HL-60/S4 (cell line): Measurements from ENCODE around the gene ADAMTSL1.

Experiments
- in situ Hi-C: fragments of 300-500 bp; cut with MboI; formaldehyde crosslinking; loops from 2 replicates; pipeline ENCODE4 v1.14.3; 2022; ENCODE audit warnings: low sequenced_read_pairs

The ADAMTSL1 gene

DNA sequence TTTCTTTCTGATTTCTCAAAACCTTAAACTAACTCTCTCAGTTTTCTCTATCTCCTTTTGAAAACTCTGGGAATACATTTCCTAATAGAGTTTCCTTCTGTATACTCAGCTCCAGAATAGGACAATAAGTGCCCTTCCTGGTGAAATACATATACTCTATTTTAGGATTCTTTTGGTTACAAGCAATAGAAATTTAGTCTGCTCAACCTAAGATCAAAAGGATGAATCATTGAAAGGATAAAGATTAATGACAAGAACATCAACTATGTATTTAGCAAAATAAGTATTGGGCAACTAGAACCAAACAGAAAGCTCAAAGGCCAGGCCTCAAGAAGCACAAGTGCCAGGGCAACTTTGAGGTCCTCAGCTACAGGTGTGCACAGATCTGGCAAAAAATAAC lies 127.1 kb downstream of the ADAMTSL1 start:
- in situ Hi-C loops: no loop called here

DNA sequence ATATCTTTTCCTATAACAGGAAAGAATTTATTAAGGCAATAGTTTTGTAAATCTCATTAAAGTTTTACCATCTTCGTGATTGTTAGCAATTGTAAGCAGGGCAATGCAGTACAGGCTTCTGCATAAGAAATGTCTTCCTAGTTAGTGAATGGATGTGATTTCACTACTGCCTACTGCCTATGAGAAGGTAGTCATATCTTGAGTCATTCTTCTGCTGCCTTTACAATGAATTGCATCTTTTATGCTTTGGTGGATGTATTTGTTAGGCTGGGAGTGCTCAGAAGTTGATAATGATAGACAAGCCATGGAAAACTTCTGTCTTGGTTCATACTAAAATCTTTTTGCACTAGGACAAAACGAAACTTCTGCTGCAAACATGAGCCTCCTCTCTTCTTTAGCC lies 128.0 kb downstream of the ADAMTSL1 start:
- in situ Hi-C loops: no loop called here

DNA sequence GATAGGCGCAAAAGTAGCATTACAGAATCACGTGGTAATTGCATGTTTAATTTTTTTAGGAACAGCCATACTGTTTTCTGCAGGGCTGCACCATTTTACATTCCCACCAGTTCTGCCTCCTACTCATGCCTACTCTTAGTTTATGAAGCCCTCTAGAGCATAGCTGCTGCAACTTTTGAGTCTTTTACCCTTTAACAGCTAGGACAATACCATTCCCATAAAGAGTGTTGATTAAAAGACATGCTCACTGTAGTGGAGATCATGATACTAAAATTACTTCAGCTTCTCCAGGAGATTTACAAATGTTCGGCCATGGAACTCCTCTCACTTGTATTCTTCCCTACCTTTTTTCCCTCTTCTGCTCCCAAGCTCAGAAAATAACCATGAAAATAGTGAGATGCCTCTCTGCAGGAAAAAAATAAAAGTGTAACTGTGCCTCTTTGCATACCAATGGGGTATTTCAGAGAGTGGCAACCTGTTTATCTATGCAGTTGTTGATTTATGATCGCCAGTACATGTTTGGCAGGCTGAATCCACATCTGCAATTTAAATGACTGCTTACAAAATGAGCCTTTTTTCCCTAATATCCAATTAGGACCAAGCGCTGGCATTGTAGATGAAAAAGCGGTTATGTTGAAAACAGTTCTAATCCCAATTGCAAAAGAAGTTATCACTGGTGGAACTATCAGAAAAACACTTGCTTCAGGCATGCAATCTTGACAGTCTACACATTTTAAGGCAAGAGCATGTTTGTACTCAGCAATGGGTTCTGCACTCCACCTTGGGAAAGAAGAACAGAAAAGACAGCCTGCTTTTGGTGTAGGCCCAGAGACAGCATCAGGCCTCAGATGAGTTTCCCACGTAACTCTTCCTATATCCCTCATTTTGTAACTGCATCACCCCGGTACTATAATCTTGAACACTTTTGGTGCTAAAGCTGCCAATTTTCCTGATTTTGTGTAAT lies 131.1 kb downstream of the ADAMTSL1 start:
- in situ Hi-C loops: no loop called here

DNA sequence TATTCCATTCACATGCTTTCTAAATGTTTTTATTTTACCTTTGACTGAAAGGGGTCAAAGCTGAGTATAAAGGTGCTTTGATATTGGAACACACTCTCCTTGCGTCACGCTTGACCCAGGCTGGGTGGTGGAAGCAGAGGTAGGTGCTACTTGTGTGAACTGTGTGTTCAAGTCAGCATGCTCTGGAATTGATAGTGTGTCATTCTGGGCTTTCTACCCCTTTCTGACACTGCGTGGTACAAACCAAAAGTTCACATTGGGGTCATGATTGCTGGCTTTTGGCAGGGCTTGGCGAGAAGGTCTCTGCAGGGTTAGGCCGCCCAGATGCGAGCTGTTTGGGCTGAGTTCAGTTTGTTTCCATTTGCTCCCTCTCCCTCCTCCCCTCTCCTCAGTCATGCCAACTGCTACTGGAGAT lies 131.8 kb downstream of the ADAMTSL1 start:
- in situ Hi-C loops: no loop called here

DNA sequence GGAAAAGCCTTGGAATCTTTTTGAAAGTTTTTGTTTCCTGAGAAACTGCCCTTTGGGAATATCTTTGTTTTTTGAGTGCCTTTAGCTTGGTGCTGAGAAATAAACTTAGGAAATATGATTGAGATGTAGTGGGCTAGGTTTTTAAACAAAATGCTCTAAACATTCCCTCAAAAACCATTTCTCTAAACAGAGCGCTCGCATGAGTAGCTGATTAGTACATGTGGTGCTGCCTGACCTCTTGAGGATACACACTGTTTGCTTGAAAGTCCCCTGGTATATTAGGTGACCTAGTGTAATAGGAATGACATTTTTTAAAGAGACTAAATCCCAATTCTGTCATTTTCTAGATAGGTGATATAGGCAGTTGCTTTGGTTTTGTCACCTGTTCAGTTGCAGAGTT lies 132.3 kb downstream of the ADAMTSL1 start:
- in situ Hi-C loops: no loop called here

DNA sequence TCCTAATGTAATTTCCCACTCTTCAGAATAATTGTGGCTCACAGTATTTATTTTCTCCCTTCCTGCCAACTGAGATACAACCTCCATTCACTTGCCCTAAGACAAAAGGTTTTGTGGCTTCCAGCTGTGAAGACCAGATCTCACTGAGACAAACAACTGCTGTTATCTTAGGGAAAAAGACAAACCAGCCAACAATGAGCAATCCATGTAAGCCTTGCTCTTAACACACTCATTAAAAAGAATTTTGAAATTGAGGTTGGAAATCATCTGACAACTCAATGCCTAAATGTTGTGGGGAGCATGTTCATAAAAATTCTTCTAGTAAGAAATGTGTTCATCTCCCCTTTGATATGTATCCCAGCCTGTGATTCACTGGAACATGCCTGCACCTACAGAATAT lies 132.9 kb downstream of the ADAMTSL1 start:
- in situ Hi-C loops: no loop called here

DNA sequence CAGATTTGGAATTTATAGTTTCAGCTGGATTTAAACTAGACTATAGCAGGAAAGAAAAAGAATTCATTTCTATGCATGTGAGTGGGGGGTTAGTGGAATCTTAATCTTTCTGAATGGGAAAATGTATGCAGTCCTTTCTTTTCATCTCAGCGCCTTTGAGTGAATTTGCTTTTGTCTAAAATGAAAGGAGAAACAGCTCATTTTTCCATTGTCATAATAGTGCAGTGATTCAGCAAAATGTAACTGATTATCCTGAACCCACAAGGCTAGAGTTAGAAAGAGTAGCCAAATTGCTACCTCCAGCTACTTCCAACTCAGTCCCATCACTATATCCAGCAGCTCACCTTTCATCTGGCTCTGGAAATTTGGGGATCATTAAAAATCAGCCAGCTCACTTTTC lies 134.4 kb downstream of the ADAMTSL1 start:
- in situ Hi-C loops: no loop called here

DNA sequence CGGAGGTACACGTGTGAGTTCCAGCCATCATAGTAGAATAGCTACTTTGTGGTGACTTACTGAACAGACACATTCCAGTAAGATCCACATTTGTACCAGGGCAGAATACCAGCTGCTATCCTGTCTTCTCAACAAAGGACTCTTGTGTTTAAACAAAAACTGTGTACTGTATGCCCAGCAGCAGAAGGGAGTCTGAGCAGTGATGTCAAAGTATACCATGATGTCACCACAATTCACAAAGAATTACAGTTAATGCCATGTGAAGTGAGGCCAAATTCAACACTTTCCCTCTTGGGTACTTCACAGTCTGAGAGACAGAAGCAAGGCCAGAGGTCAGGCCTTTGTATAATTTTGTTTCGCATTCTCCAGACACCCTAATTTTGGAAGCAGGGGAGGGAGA lies 137.0 kb downstream of the ADAMTSL1 start:
- in situ Hi-C loops: no loop called here

DNA sequence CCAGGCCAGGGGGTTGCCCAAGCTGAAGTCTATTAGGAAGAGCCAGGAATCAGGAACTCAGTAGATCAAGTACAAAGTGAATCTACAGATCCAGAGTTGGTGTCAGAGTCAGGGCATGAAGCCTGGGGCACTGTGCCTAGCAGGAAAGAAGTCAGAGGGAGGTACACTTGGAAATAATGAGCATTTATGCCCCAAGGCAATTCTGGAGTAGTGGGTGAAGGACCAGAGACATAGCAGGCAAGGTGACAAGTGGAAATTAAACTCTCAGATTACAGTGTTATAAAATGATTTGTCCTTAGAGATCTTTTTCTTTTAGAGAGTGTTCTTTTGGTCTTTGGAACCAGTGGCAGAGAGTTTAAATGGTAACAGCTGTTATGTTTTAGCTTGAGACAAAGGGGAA lies 138.0 kb downstream of the ADAMTSL1 start:
- in situ Hi-C loops: no loop called here

DNA sequence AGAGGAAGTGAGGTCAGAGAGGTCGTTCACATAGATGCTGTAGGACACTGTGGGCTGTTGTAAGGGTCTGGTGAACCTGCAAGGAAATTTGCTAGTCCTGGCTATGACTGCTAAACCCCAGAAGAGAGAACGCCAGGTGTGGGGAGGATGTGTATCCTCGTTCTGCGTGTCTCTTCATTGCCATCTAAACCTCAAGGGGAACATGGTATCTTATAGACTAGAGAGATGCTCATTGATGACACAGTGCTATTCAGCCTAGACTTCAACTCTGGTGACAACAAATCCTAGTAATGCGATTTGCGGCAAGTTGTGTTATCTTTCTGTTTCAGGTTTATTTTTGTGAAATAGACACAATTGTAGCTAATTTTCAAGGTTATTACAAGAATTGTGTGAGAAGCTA lies 140.2 kb downstream of the ADAMTSL1 start:
- in situ Hi-C loops: no loop called here

DNA sequence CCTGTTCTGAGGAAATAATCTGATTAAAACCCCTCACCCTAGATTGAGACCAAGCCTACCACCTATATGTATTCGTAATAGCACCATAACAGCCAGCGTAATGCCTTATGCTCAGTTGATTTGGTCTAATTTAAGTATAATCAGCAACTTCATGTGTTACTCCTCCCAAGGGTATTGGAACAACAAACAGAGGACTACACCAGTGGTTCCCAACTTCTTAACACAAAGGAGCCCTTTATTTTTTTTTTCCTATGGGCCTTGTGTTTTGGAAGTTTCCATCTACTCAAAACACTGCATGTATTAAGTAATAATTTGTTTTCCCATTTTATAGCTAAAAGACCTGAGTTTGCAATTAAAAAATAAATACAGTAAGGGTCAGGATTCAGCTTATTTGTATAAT lies 140.7 kb downstream of the ADAMTSL1 start:
- in situ Hi-C loops: no loop called here

DNA sequence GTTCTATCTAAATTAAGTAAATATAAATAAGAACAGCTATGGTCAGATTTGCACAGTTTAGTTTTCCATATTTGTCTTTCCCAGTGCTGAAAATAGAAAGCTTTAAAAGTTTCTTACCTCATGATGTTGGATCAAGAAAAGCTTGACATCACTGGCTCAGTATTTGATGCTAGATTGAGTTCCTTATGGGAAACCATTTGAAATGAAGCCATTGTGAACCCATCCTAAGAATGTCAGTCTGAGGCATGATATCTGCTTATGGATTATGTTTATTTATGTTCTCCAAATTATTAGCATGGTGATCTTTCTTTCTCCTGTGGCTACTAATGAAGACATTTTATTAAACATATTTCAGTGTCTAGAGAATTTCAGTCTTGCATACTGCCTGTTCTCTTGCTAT lies 143.0 kb downstream of the ADAMTSL1 start:
- in situ Hi-C loops: no loop called here

DNA sequence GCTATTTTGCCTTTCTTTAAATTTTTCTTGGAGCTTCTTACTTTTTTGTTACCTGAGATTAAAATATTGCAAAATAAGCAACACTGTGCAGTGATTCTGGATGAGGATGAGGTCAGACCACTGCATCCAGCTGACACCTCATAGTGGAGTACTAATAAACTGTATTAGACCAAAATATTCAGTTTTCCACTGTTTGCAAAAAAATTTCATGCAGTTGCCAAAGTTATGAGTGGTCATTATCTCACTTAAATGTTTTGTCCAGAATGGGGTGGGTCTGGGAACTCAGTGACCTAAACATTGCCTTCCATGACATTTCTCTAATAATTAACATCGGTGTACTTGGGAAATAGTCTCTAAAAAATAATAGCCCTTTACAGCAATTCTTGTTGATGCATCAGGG lies 143.8 kb downstream of the ADAMTSL1 start:
- in situ Hi-C loops: no loop called here

DNA sequence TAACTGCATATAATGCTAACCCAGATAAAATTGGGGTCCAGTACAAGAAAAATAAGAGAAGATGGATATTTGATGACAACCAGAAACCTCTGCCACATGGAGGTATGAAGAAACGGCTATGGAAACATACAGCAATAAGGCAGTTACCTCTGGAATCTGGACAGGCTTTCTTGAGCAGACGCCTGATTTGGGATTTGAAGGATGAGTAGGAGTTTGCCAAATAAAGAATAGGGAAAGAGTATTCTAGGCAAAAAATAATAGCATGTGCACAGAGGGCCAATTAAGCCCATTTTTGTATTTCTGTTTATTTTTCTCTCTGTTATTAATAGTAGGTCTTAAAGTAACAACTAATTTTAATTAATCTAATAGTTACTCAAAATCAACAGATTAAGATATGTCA lies 144.9 kb downstream of the ADAMTSL1 start:
- in situ Hi-C loops: no loop called here

DNA sequence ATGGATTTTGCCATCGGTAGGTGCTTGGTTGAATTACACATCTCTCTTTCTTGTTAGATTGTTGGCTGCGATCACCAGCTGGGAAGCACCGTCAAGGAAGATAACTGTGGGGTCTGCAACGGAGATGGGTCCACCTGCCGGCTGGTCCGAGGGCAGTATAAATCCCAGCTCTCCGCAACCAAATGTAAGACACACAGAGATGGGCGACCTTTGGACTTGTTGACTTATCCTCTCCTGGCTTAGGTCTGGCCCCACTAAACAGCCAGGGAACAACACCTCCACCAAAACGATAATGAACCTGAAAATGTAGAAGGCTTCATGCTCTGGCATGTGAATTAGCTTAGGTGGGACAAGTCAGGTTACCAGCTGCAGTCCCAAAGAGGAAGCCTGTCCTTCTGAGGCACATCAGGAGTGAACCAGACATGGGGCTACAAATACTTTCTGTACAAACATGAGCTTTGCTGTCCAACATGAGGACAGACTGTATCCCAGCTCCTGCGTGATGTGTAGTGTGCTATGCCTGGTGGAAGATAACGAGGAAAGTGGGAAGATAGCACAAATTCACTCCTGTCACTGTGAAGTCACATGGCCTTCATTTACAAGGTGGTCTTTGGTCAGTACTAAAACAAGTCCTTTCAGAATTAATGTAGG lies 148.4 kb downstream of the ADAMTSL1 start:
- in situ Hi-C loops: no loop called here

DNA sequence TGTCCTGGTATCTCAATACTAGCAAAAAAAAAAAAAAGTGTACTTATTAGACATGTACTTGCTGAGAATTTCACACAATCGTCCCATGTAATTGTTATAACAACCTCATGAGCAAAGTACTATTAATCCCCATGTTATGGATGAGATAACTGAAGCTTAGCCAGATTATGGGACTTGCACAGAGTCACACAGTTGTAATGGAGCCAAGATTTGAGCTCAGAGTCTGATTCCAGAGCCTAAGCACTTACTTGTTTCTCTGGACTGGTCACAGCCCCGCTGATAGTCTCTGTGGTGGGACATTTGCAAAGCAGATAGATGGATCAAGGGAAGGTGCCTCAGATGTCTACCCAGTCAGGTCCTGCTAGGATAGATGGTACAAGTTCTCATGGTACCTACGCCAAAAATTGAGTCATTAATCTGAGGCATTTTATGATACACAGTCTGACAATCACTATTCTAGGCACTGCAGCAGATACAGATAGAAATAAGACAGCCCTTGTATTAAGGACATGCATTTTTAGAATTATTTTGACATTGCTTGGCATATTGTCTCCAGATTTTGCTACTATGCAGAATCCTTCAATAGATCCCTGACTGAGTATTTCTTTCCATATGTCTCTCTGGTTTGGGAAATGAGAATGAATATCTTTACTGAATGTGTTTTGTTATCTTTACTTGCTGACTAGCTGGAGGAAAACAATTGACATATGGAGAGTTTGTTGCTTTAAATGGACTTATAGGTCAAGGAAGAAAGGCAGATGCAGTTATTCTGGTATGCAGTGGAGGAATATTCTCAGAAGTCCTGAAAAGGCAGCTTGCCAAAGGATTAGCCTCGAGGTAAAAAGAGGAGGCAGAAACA lies 149.5 kb downstream of the ADAMTSL1 start:
- in situ Hi-C loops: no loop called here

DNA sequence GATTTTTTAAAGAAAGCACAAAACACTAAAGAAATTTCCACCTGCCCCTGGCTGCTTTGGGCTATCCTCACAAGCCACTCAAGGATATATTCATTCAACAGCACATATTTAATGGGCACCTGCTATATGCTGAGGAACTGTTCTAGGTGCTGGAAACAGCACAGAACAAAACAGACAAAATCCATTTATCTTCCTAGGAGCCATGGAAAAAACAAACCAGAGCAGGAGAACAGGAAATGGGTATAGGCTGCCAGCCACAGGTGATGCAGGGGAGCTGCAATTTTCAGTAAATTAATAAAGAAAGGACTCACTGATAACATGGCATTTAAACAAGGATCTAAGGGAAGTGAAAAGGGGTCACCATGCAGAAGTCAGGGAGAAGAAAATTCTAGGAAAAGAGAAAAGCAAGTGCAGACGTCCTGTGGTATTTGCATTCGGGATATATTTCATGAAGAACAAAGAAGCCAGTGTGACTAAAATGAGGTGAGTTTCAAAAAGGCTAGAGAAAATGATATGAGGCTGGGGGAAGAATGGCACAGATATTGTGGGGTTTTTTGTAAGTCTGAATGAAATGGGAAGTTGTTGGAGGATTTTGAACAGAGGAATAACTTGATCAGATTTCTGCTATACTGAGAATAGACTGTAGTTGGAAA lies 152.2 kb downstream of the ADAMTSL1 start:
- in situ Hi-C loops: no loop called here

DNA sequence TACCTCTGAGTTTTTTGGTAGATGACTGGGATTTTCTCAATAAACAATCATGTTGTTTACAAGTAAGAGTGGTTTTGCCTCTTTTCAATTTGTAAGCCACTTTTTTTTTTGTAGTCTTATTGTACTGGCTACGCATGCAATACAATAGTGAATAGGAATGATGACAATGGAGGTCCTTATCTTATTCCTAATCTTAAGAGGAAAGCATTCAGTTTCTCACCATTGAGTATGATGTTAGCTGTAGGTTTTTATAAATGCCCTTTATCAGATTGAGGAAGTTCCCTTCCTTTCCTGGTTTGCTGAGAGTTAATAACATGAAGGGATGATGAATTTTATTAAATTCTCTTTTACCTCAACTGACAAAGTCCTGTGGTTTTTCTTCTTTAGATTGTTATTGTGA lies 155.2 kb downstream of the ADAMTSL1 start:
- in situ Hi-C loops: no loop called here

DNA sequence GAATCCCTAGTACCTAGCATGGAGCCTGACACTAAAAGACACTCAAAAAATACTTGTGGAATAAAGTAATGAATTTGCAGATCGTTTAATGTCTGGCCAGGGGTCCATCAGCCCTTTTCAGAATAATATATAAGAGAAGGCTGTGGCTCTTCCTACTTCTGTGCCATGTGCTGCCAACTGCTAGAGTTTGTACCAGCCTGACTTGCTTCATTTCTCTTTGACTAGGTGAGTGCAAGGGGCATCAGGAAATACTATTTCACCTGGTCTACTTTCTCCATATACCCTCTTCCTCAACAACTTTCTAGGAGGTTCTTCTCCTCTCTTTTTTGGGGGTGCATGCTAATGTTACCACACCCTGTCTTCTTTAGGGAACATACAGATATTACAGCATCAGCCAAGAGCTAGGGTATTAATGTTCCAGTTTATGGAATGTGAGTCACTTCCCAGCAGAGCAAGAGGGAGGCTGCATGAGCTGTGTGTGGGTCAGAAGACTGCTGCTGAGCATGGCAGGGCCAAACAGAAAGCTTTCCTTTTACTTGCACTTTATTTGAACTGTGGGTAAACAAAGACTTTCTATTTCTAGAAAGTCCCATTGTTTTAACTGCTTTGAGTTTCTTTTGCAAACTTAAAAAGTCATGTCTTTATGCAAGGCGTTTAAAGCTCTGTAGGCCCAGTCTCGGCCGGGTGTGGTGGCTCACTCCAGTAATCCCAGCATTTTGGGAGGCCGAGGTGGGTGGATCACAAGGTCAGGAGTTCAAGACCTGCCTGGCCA lies 158.9 kb downstream of the ADAMTSL1 start:
- in situ Hi-C loops: no loop called here

DNA sequence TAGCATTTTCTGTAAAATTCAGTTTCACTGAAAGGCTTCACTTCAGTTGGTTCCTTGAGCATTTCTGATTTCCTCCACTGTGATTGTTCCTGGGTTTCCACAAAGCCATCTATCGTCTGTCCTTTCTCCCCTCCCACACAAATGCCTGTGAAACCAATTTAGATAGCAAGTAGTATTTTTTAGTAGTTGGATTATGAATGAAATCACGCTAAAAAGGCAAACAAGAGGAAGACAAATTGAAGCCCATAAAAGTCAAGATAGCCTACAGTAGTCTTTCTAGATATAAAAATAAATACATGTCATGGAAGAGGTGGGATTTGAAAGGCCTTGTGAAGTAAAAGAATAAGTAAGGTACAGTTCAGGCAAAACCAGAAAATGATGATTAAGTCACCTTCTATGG lies 162.8 kb downstream of the ADAMTSL1 start:
- in situ Hi-C loops: no loop called here
